ENCODE measurements around the gene NUDCD2. TPM values are rescaled to one million over a fixed set of nuclear protein-coding genes. Genes with fewer than 3 reads are reported as not detected.

The NUDCD2 gene, protein sequence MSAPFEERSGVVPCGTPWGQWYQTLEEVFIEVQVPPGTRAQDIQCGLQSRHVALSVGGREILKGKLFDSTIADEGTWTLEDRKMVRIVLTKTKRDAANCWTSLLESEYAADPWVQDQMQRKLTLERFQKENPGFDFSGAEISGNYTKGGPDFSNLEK
- 5.6 and 7.6 TPM in 2 replicates for total RNA-seq

GRCh38 chr5:163459819-163460561 lies at the start of gene NUDCD2:
TSS of gene NUDCD2 (minus strand) at chr5:163460102. CDS start at chr5:163460050, 52 bp downstream.

GRCh38 chr5:163505368-163506094 lies 45.6 kb upstream of the NUDCD2 start, which contains the start of gene MAT2B:
TSS of gene MAT2B (plus strand) at chr5:163505619. CDS start at chr5:163505687, 68 bp downstream.

DNA sequence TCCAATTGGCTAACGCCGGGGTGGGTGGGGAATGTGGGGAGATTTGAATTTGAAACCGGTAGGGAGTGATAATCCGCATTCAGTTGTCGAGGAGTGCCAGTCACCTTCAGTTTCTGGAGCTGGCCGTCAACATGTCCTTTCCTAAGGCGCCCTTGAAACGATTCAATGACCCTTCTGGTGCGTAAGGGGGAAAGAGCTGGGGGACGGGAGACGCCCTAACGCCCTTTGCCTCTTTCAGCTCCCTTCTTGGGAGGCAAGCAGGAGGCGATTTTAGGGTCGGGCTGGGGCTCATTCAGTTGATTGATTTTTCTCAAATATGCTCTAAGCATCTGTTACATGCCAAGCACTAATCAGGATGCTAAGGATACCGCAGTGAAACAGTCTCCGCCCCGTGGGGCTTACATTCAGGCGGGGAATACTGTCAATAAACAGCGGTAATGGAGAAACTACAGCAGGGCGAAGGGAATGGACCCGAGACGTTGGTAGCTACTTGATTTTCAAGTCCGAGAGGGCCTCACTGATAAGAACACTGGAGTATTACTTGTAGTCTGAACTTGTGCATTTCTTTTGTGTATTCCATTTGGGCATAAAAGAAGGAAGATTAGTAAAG lies 765 bp upstream of the NUDCD2 start, which contains the start of gene HMMR:
HMMR (plus strand) TSS at position 71 of the 610 bp plus-strand sequence; CDS start at position 132, 61 bp downstream.

DNA sequence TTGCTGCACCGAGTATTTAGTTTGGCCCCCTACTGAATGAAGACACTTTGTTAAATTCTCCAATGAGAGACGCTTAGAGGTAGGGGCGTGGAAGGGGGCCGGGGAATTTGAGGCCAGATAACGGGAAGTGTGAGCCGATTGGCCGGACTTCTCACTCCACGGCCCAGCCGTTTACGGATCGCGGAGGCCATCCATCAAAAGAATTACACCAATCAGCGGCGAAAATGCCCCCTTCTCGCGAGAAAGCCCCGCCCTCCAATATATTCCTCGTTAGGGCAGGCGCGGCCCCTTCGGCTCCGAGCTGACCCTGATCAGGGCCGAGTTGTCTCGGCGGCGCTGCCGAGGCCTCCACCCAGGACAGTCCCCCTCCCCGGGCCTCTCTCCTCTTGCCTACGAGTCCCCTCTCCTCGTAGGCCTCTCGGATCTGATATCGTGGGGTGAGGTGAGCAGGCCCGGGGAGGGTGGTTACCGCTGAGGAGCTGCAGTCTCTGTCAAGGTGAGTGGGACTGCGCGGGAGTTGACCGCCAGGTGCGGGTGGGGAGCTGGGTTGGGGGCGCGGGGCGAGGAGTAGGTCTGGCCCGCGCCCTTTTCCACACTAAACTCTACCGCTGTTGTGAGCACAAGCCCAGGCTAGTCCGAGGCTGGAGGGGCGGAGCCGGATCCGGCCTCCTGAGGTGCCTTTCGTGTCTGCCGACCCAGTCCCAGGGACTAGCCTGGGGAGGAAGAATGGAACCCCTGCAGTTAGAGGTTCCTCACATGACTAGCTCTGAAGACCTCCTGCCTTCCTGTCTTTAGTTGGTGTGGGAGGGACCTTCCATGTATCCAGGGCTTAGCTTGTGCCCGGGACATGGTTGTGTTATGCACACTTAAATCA lies 22.4 kb downstream of the NUDCD2 start, which contains the start of gene CCNG1:
CCNG1 (plus strand) TSS at position 287 of the 874 bp plus-strand sequence. CDS start 1,662 bp downstream, outside the sequence.

Small RNAs within 50 kb of the gene (small RNA-seq; reads per million reads assigned to genes)
- not detected for gene AC008723.1

Other genes with a start within 250 kb of the NUDCD2 start
- gene CCNG1, start 22.5 kb downstream of the NUDCD2 start, total RNA-seq, result 270 and 285 TPM in 2 replicates
- gene HMMR, start 530 bp upstream of the NUDCD2 start, total RNA-seq, result 13.2 and 20.3 TPM in 2 replicates
- 69.4 and 76.5 TPM in 2 replicates for gene MAT2B, start 45.5 kb upstream of the NUDCD2 start, total RNA-seq

Data from articular chondrocyte of knee joint (primary cell).